NB4 (cell line): Measurements from ENCODE around the gene MTFP1.

Experiments
- POLR2A ChIP-seq: IDR thresholded peaks from 2 replicates; pipeline ENCODE4 v1.6.1; 2011; ENCODE audit warnings: mild to moderate bottlenecking; ENCODE audit not compliant: insufficient read length; ENCODE audit errors: extremely low read depth
- TF ChIP-seq, protein P1 (sequence below): IDR thresholded peaks from one replicate; pipeline ENCODE4 v1.5.1; 2012; ENCODE audit warnings: low read depth, low read length
- TF ChIP-seq, protein P2 (sequence below): IDR thresholded peaks from 2 replicates; pipeline ENCODE4 v1.6.1; 2011; ENCODE audit warnings: low read depth, low read length

DNA sequence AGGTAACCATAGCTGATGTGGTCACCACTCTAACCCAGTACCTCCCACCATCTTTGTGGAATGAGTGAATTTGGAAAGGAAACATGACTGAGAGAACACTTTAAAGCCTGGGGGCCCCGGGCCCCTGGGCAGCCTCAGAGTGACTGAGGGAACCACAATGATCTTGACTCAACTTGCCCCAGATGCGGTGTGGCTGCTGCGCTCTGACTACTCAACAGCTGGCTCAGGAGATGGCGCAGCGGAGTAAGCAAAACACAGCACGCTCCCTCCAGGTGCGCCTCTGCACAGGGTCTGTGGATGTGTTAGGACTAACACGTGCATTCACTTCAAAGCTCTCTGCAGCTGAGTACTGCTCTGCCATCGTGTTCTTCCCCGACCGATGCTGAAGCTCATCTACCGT is 44.3 kb upstream of the MTFP1 start:
- TF ChIP-seq, protein P1, sequence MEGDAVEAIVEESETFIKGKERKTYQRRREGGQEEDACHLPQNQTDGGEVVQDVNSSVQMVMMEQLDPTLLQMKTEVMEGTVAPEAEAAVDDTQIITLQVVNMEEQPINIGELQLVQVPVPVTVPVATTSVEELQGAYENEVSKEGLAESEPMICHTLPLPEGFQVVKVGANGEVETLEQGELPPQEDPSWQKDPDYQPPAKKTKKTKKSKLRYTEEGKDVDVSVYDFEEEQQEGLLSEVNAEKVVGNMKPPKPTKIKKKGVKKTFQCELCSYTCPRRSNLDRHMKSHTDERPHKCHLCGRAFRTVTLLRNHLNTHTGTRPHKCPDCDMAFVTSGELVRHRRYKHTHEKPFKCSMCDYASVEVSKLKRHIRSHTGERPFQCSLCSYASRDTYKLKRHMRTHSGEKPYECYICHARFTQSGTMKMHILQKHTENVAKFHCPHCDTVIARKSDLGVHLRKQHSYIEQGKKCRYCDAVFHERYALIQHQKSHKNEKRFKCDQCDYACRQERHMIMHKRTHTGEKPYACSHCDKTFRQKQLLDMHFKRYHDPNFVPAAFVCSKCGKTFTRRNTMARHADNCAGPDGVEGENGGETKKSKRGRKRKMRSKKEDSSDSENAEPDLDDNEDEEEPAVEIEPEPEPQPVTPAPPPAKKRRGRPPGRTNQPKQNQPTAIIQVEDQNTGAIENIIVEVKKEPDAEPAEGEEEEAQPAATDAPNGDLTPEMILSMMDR, result no peak
- TF ChIP-seq POLR2A, result no peak
- TF ChIP-seq, protein P2, sequence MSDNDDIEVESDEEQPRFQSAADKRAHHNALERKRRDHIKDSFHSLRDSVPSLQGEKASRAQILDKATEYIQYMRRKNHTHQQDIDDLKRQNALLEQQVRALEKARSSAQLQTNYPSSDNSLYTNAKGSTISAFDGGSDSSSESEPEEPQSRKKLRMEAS, result no peak
